Kidney (tissue), 14 donors: Measurements from ENCODE around the gene TOMM20. TPM values are rescaled to one million over a fixed set of nuclear protein-coding genes. Genes with fewer than 3 reads are reported as not detected.

Experiments
- DNase-seq, 5 donors: peaks; one replicate each; pipeline ENCODE4 v3.0.0-alpha.2; 2013 to 2020
- FAIRE-seq: peaks from 2 replicates; lab custom pipeline; 2012; peaks lifted over from hg19 to GRCh38; lab: Jason Lieb, UNC
- H3K27ac ChIP-seq, 2 donors: one replicate each; pipeline ENCODE4 v1.7.0; 2013; ENCODE audit warnings: low read depth in 2 of 2, low read length in 2 of 2, inconsistent platforms in 1 of 2
- H3K27me3 ChIP-seq: one replicate; pipeline ENCODE4 v1.7.1; 2013; ENCODE audit warnings: low read length, inconsistent platforms; ENCODE audit not compliant: control insufficient read depth, insufficient read depth
- H3K36me3 ChIP-seq, 3 donors: one replicate each; pipeline versions ENCODE4 v1.7.0 to v1.7.1; 2013; ENCODE audit warnings: low read length in 3 of 3, control low read depth in 1 of 3, inconsistent platforms in 1 of 3; ENCODE audit not compliant: insufficient read depth in 3 of 3, control insufficient read depth in 2 of 3
- H3K4me1 ChIP-seq, 3 donors: one replicate each; pipeline versions ENCODE4 v1.7.0 to v1.7.1; 2013; ENCODE audit warnings: low read length in 3 of 3, inconsistent platforms in 1 of 3, low read depth in 1 of 3; ENCODE audit not compliant: control insufficient read depth in 2 of 3, insufficient read depth in 2 of 3
- H3K4me3 ChIP-seq, 3 donors: one replicate each; pipeline versions ENCODE4 v1.7.0 to v1.8.1; 2013; ENCODE audit warnings: low read length in 3 of 3, control low read depth in 1 of 3, inconsistent platforms in 1 of 3
- H3K9ac ChIP-seq, 3 donors: one replicate each; pipeline versions ENCODE4 v1.7.0 to v1.7.1; 2013; ENCODE audit warnings: low read length in 3 of 3, control low read depth in 1 of 3, inconsistent platforms in 1 of 3
- H3K9me3 ChIP-seq, 3 donors: one replicate each; pipeline versions ENCODE4 v1.7.0 to v1.7.1; 2013; ENCODE audit warnings: low read length in 3 of 3, control low read depth in 1 of 3, inconsistent platforms in 1 of 3; ENCODE audit not compliant: control insufficient read depth in 2 of 3, insufficient read depth in 1 of 3
- intact Hi-C: fragments of 100-400 bp; cut with DNase I; formaldehyde crosslinking; loops from one replicate; pipeline ENCODE4 v1.11.1; 2022
- polyA plus RNA-seq: library from polyadenylated mRNA; stranded (reverse); fragments of 350-450 nt; fragmentation: Illumina TruSeq; extraction: RNeasy Lipid Tissue Mini Kit (QIAGEN cat#74804); gene quantifications from one replicate; pipeline ENCODE4 v1.2.3, GENCODE V29; 2014; ENCODE audit warnings: low read depth, low replicate concordance; ENCODE audit not compliant: insufficient read depth
- total RNA-seq: library from RNA; stranded (reverse); fragmentation: NEBNext Ultra II Directional; extraction: Animal tissue kit (Norgen Biotek cat#: 25700); gene quantifications from one replicate; pipeline ENCODE4 v1.2.1, GENCODE V29; 2021
- TF ChIP-seq, protein P1 (sequence below): IDR thresholded peaks from 3 replicates; pipeline ENCODE4 v1.5.1; 2012; ENCODE audit warnings: mild to moderate bottlenecking, moderate library complexity, borderline replicate concordance; ENCODE audit not compliant: insufficient read depth; ENCODE audit errors: extremely low read depth
- donor health status: control.
- donor health status: control.
- donor health status: control.
- donor health status: control.
- donor health status: control.
- donor health status: DM: yes; HTN: yes; CAD: no.
- donor health status: Normal renal cell carcinoma (clear cell type).

Gene TOMM20
- total and polyA plus RNA-seq, 2 donors from 2014 or later, result 96.4 to 102 TPM

DNA sequence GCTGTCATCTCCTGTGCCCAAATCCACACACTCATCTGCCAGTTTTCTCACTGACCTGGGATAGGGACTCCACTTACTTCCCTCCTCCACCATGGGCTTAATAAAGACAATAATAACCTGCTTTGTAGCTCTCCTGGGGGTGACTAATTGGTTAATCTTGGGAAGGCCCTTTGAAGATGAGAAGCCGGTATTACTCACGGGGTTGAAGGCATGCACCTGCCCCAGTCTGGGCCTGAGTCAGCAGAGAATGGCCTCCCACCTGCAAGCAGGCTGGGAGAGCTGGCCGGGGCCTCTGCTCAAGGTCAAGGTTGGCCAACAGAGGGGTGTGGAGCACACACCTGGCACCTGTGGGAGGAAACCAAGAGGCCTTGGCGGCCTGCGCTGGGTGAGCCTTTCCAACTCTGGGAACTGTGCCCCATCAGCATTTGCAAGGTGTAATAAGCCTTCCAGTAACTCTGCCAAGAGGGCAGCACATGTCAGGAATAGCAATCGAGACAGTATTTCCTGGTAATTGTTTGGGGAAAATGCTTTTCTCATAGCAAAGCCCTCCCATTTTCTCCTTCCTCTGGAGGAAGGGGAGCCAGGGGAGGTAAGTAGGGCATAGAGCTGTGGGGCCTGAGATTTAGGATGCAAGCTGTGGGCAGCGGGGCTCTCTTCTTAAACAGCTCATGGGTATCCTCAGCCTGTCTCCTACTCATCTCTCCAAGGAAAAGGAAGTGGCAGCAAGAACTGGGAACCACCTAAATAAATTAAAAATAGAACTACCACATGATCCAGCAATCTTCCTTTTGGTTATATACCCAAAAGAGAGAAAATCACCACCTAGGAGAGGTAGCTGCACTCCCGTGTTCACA, 49.0 kb downstream of the TOMM20 start:
- peak in 4 of 5 donors; percentile 43 to 96 (median 63) for DNase-seq
- peak overlapping the region; percentile 82 to 84 for H3K27ac ChIP-seq
- no peak overlapping the region for H3K4me3 ChIP-seq
- intact Hi-C loops, result loop anchor here (5.0 to 10.0 kb wide), 3 partner anchors 105 to 475 kb away; no protein-coding TSS in a partner anchor
- H3K9ac ChIP-seq, result peak overlapping the region in 2 of 3 donors; percentile 13 to 62
- no peak for FAIRE-seq
- no peaks in the 10 kb centered on the region for H3K27me3 ChIP-seq
- TF ChIP-seq, protein P1, sequence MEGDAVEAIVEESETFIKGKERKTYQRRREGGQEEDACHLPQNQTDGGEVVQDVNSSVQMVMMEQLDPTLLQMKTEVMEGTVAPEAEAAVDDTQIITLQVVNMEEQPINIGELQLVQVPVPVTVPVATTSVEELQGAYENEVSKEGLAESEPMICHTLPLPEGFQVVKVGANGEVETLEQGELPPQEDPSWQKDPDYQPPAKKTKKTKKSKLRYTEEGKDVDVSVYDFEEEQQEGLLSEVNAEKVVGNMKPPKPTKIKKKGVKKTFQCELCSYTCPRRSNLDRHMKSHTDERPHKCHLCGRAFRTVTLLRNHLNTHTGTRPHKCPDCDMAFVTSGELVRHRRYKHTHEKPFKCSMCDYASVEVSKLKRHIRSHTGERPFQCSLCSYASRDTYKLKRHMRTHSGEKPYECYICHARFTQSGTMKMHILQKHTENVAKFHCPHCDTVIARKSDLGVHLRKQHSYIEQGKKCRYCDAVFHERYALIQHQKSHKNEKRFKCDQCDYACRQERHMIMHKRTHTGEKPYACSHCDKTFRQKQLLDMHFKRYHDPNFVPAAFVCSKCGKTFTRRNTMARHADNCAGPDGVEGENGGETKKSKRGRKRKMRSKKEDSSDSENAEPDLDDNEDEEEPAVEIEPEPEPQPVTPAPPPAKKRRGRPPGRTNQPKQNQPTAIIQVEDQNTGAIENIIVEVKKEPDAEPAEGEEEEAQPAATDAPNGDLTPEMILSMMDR, result no peak
- H3K4me1 ChIP-seq, result peaks cover 19 to 62% (median 55%) of the 10 kb centered on the region in 3 donors
- H3K9me3 ChIP-seq, result peaks cover 0 to 6% (median 0%) of the 10 kb centered on the region in 3 donors
- H3K36me3 ChIP-seq, result peaks cover 0 to 2% (median 0%) of the 10 kb centered on the region in 3 donors

DNA sequence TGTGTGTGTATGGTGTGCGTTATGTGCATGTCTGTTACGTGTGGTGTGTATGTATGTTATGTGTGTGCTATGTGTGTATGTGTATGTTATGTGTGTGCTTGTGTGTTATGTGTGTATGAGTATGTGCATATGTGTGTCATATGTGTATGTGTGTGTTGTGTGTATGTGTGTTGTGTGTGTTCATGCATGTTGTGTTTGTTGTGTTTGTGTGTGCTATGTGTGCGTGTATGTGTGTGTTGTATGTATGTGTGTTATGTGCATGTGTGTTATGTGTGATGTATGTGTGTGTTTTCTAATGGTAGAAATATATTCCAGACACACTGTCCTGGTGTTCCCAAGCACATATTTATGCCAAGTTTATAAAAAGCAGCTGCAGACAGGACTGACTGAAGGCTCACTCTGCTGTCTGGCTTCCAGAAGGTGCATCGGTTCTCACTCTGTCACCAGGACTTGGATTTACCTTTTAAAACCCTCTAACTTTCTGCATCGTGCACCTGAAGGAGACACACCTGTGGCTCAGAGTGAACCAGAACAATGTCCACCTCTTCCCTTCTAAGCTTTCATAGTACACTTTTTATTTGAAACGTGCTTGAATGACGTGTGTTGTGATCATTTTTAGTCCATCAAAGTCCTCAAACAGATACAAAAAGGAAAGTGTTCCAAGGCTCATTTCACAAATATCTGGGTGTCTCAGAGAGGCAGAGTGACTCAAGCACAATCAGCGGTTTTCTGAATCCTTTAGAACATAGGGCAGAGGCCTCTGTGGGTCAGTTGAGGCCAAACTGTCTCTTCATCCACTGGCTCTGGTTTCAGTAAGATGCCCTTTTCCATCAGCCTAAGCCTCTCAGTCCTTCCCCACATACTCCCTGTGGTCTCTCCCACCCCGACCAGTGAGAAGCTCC, 49.9 kb downstream of the TOMM20 start:
- Histone ChIP-seq H3K9ac (peak overlapping the region in 2 of 3 donors; percentile 4 to 28), H3K9me3 (peaks cover 0 to 6% (median 0%) of the 10 kb centered on the region in 3 donors), H3K36me3 (peaks cover 0 to 2% (median 0%) of the 10 kb centered on the region in 3 donors), H3K27ac (peak overlapping the region; percentile 82 to 84), H3K27me3 (no peaks in the 10 kb centered on the region), H3K4me1 (peaks cover 21 to 66% (median 59%) of the 10 kb centered on the region in 3 donors), H3K4me3 (peak overlapping the region in 1 of 3 donors; percentile 31)
- intact Hi-C loops, result loop anchor here (5.0 to 10.0 kb wide), 2 partner anchors 104 to 161 kb away; no protein-coding TSS in a partner anchor
- TF ChIP-seq, protein P1, result no peak
- DNase-seq (peak in 2 of 5 donors; percentile 26 to 33), FAIRE-seq (no peak)

DNA sequence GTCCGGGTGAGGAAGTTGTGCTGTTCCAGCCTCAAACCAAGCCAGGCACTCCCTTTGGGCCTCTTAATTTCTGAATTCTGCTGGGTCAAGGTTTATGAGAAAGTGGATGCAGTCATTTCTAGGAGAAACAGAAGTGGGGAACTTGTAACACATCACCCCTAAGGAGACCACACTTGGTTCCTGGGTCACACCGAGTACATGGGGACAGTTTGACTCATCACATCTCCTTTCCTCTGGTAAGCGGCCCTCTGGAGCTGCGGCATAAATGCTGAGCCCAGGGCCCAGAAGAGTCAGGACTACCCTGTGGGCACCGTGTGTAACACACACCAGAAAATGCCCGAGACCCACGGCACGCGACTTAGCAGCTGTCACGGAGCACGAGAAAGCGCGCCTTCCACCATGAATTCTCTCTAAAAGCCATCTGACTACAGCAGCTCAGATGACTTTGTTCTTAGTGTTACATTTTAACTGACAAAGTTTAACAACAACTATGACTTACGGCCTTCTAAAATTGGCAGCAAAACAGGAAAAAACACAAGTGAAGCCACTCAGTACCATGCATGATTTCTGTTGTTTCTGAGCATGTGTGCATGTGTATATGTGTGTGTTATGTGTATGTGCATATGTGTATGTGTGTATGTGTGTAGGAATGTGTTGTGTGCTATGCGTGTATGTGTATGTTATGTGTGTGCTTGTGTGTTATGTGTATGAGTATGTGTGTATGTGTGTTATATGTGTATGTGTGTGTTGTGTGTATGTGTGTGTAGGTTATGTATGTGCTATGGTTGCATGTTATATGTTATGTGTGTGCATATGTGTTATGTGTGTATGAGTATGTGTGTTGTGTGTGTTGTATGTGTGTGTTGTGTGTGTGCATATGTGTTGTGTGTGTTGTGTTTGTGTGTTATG, 50.8 kb downstream of the TOMM20 start:
- TF ChIP-seq, protein P1, result no peak
- H3K9me3 ChIP-seq, result peaks cover 0 to 6% (median 0%) of the 10 kb centered on the region in 3 donors
- H3K27me3 ChIP-seq, result no peaks in the 10 kb centered on the region
- intact Hi-C loops, result loop anchor here (5.0 to 10.0 kb wide), 2 partner anchors 103 to 161 kb away; no protein-coding TSS in a partner anchor
- peaks cover 0 to 2% (median 0%) of the 10 kb centered on the region in 3 donors for H3K36me3 ChIP-seq
- peaks cover 16 to 65% (median 58%) of the 10 kb centered on the region in 3 donors for H3K4me1 ChIP-seq
- peak in 2 of 5 donors; percentile 41 to 76 for DNase-seq
- peak overlapping the region in 1 of 3 donors; percentile 31 for H3K4me3 ChIP-seq
- no peak for FAIRE-seq
- peak overlapping the region in 2 of 3 donors; percentile 4 to 28 for H3K9ac ChIP-seq
- H3K27ac ChIP-seq, result peak overlapping the region; percentile 82 to 84
